Activated T-cell treated with anti-CD3 and anti-CD28 coated beads, Interleukin-2, amount 50 U/mL, for 1 hour (primary cell): ENCODE results near the gene VCX3A.
"Not testable (repeated sequence)": the region's sequence is repeated elsewhere in the genome, so short reads cannot be mapped to it uniquely, and the experiment has no call there.

Experiments used
- DNase-seq: peaks from one replicate; pipeline ENCODE4 v3.0.0-alpha.2; 2020

Gene VCX3A

GRCh38 chrX:6535018-6535417 is at the start of gene VCX3A:
VCX3A (minus strand) TSS chrX:6535118; CDS start chrX:6534497, 621 bp downstream.
- not testable (repeated sequence) for DNase-seq

GRCh38 chrX:6574762-6575161 is 39.8 kb upstream of the VCX3A start:
- no peak for DNase-seq

GRCh38 chrX:6568031-6568430 is 33.1 kb upstream of the VCX3A start:
- DNase-seq, result no peak

- DNase-seq, result no peak
These were observed 24.1 kb upstream of the VCX3A start for GRCh38 chrX:6558979-6559378.

GRCh38 chrX:6557690-6558089 is 22.8 kb upstream of the VCX3A start:
- DNase-seq, result no peak

GRCh38 chrX:6550999-6551398 is 16.1 kb upstream of the VCX3A start:
- DNase-seq, result no peak

GRCh38 chrX:6545712-6546111 is 10.8 kb upstream of the VCX3A start:
- DNase-seq, result no peak

GRCh38 chrX:6526564-6527136 is 8.3 kb downstream of the VCX3A start:
- no peak for DNase-seq

- DNase-seq, result no peak
These were observed 17.5 kb downstream of the VCX3A start for GRCh38 chrX:6517376-6517775.

GRCh38 chrX:6506444-6506843 is 28.5 kb downstream of the VCX3A start:
- DNase-seq, result no peak

GRCh38 chrX:6505960-6506359 is 29.0 kb downstream of the VCX3A start:
- DNase-seq, result no peak

GRCh38 chrX:6500719-6501118 is 34.2 kb downstream of the VCX3A start:
- DNase-seq, result no peak

- no peak for DNase-seq
These were observed 36.6 kb downstream of the VCX3A start for GRCh38 chrX:6498324-6498723.
